Measurements from ENCODE around the gene HSF2.
"Not testable (repeated sequence)": the region's sequence is repeated elsewhere in the genome, so short reads cannot be mapped to it uniquely, and the experiment has no call there.

The HSF2 gene

GRCh38 chr6:122458087-122458486 is 58.6 kb downstream of the HSF2 start:
- Histone ChIP-seq H3K4me3 (ENCODE audit: low read length) (no peak overlapping the region), H4K20me1 (ENCODE audit: insufficient read depth, low read length) (peaks cover 41% of the 10 kb centered on the region), H3K4me2 (ENCODE audit: low read length) (no peak overlapping the region), H3K27me3 (ENCODE audit: low read depth, low read length) (no peaks in the 10 kb centered on the region), H3K79me2 (ENCODE audit: low read length) (peaks cover 41% of the 10 kb centered on the region), H3K4me1 (ENCODE audit: low read length) (no peaks in the 10 kb centered on the region), H3K36me3 (replicated peaks; ENCODE audit: low read depth, low read length) (peaks cover 4% of the 10 kb centered on the region), H3K9ac (ENCODE audit: low read length) (no peak overlapping the region), H3K9me3 (ENCODE audit: insufficient read depth, low read length) (no peaks in the 10 kb centered on the region), H2AFZ (ENCODE audit: low read depth, low read length) (no peak overlapping the region), H3K27ac (ENCODE audit: low read length) (no peak overlapping the region)
- TF ChIP-seq EZH2phosphoT487 (IDR thresholded peaks at IDR 0.05; ENCODE audit: low read depth) (no peak), CTCF (IDR thresholded peaks at IDR 0.05; ENCODE audit: low read depth, low read length) (no peak)

- Histone ChIP-seq H2AFZ (ENCODE audit: low read depth, low read length) (no peak overlapping the region), H3K4me1 (ENCODE audit: low read length) (no peaks in the 10 kb centered on the region), H3K36me3 (replicated peaks; ENCODE audit: low read depth, low read length) (peaks cover 4% of the 10 kb centered on the region), H3K9me3 (ENCODE audit: insufficient read depth, low read length) (no peaks in the 10 kb centered on the region), H3K27ac (ENCODE audit: low read length) (no peak overlapping the region), H3K27me3 (ENCODE audit: low read depth, low read length) (no peaks in the 10 kb centered on the region), H3K9ac (ENCODE audit: low read length) (no peak overlapping the region), H3K4me3 (ENCODE audit: low read length) (no peak overlapping the region), H4K20me1 (ENCODE audit: insufficient read depth, low read length) (peaks cover 52% of the 10 kb centered on the region), H3K79me2 (ENCODE audit: low read length) (peaks cover 52% of the 10 kb centered on the region), H3K4me2 (ENCODE audit: low read length) (no peak overlapping the region)
- TF ChIP-seq CTCF (IDR thresholded peaks at IDR 0.05; ENCODE audit: low read depth, low read length), result no peak
- TF ChIP-seq EZH2phosphoT487 (IDR thresholded peaks at IDR 0.05; ENCODE audit: low read depth), result no peak
Measured at GRCh38 chr6:122459240-122459639, 59.8 kb downstream of the HSF2 start.

- not testable (repeated sequence) for H3K9ac ChIP-seq (ENCODE audit: low read length); H3K4me2 ChIP-seq (ENCODE audit: low read length); H3K4me1 ChIP-seq (ENCODE audit: low read length); H3K27me3 ChIP-seq (ENCODE audit: low read depth, low read length); H3K9me3 ChIP-seq (ENCODE audit: insufficient read depth, low read length); H2AFZ ChIP-seq (ENCODE audit: low read depth, low read length); H3K4me3 ChIP-seq (ENCODE audit: low read length); H3K36me3 ChIP-seq (replicated peaks; ENCODE audit: low read depth, low read length); H3K27ac ChIP-seq (ENCODE audit: low read length)
- Histone ChIP-seq H3K79me2 (ENCODE audit: low read length) (peaks cover 59% of the 10 kb centered on the region), H4K20me1 (ENCODE audit: insufficient read depth, low read length) (peaks cover 56% of the 10 kb centered on the region)
Measured at GRCh38 chr6:122459865-122460416, 60.5 kb downstream of the HSF2 start.

- no peak overlapping the region for H3K27ac ChIP-seq (ENCODE audit: low read length)
- no peaks in the 10 kb centered on the region for H3K4me1 ChIP-seq (ENCODE audit: low read length)
- peaks cover 69% of the 10 kb centered on the region for H4K20me1 ChIP-seq (ENCODE audit: insufficient read depth, low read length)
- H3K9ac ChIP-seq (ENCODE audit: low read length), result no peak overlapping the region
- no peak overlapping the region for H3K4me3 ChIP-seq (ENCODE audit: low read length)
- H3K4me2 ChIP-seq (ENCODE audit: low read length), result no peak overlapping the region
- no peak overlapping the region for H2AFZ ChIP-seq (ENCODE audit: low read depth, low read length)
- H3K36me3 ChIP-seq (replicated peaks; ENCODE audit: low read depth, low read length), result peaks cover 9% of the 10 kb centered on the region
- H3K79me2 ChIP-seq (ENCODE audit: low read length), result peaks cover 77% of the 10 kb centered on the region
- no peaks in the 10 kb centered on the region for H3K9me3 ChIP-seq (ENCODE audit: insufficient read depth, low read length)
- H3K27me3 ChIP-seq (ENCODE audit: low read depth, low read length), result no peaks in the 10 kb centered on the region
- TF ChIP-seq CTCF (IDR thresholded peaks at IDR 0.05; ENCODE audit: low read depth, low read length), result no peak
Measured at GRCh38 chr6:122461885-122462284, 62.4 kb downstream of the HSF2 start.
